WTC11 (cell line): ENCODE measurements around the gene FAM200B. TPM values are rescaled to one million over a fixed set of nuclear protein-coding genes. Genes with fewer than 3 reads are reported as not detected.

Experiments
- total RNA-seq: library from RNA; stranded (reverse); gene quantifications from 3 replicates; pipeline ENCODE4 v1.2.3, GENCODE V29; 2021

Gene FAM200B
- total RNA-seq, 1 experiment from 2014 or later, result 28.4 TPM

Other genes starting within 250 kb of the FAM200B start
- gene CC2D2A, start 211.9 kb upstream of the FAM200B start, total RNA-seq, result 10.2 to 11.9 TPM (median 11.7 TPM) in 3 replicates
- 57.0 to 69.6 TPM (median 61.9 TPM) in 3 replicates for gene FBXL5, start 26.5 kb upstream of the FAM200B start, total RNA-seq
- 1.1 to 1.9 TPM (median 1.4 TPM) in 3 replicates for gene BST1, start 21.2 kb downstream of the FAM200B start, total RNA-seq
- 0.17 to 0.39 TPM (median 0.37 TPM) in 3 replicates for gene CD38, start 96.5 kb downstream of the FAM200B start, total RNA-seq